NCI-H2107 treated with DMSO at 0.1 percent for 48 hours (cell line): Measurements from ENCODE around the gene RRH.
"Not testable (repeated sequence)": the region's sequence is repeated elsewhere in the genome, so short reads cannot be mapped to it uniquely, and the experiment has no call there.

ENCODE experiments used
- DNase-seq: peaks from one replicate; lab custom pipeline; 2025; ENCODE audit not compliant: unreplicated experiment; lab: John Stamatoyannopoulos, UW

RRH gene

GRCh38 chr4:109846395-109847098 lies 18.8 kb downstream of the RRH start:
- no peak for DNase-seq

GRCh38 chr4:109847896-109848442 lies 20.2 kb downstream of the RRH start, which contains the start of gene LRIT3:
TSS of gene LRIT3 (plus strand) at chr4:109848107. CDS start at chr4:109848202, 95 bp downstream.
- no peak for DNase-seq

- no peak for DNase-seq
Measured at GRCh38 chr4:109848501-109848900, 20.7 kb downstream of the RRH start.

GRCh38 chr4:109850601-109851000 lies 22.8 kb downstream of the RRH start:
- no peak for DNase-seq

- not testable (repeated sequence) for DNase-seq
Measured at GRCh38 chr4:109859426-109860300, 31.9 kb downstream of the RRH start.

GRCh38 chr4:109861271-109861670 lies 33.5 kb downstream of the RRH start:
- no peak for DNase-seq

- DNase-seq: no peak
Measured at GRCh38 chr4:109861916-109862511, 34.2 kb downstream of the RRH start.

GRCh38 chr4:109864134-109864533 lies 36.4 kb downstream of the RRH start:
- DNase-seq: no peak

- no peak for DNase-seq
Measured at GRCh38 chr4:109870061-109870460, 42.3 kb downstream of the RRH start.

GRCh38 chr4:109872065-109872464 lies 44.3 kb downstream of the RRH start:
- no peak for DNase-seq

- DNase-seq: no peak
Measured at GRCh38 chr4:109872950-109873656, 45.3 kb downstream of the RRH start.

- DNase-seq: no peak
Measured at GRCh38 chr4:109873791-109874514, 46.2 kb downstream of the RRH start.

- DNase-seq: no peak
Measured at GRCh38 chr4:109875106-109875505, 47.3 kb downstream of the RRH start.

- not testable (repeated sequence) for DNase-seq
Measured at GRCh38 chr4:109875553-109875952, 47.8 kb downstream of the RRH start.

- no peak for DNase-seq
Measured at GRCh38 chr4:109876634-109877265, 49.0 kb downstream of the RRH start.

GRCh38 chr4:109877400-109877799 lies 49.6 kb downstream of the RRH start:
- no peak for DNase-seq

- DNase-seq: no peak
Measured at GRCh38 chr4:109878355-109878754, 50.6 kb downstream of the RRH start.

- DNase-seq: no peak
Measured at GRCh38 chr4:109879081-109879480, 51.3 kb downstream of the RRH start.

- no peak for DNase-seq
Measured at GRCh38 chr4:109879636-109880314, 52.0 kb downstream of the RRH start.
